Measurements from ENCODE around the gene GLCCI1.

GLCCI1 gene

GRCh38 chr7:7964691-7965090 is 3.9 kb upstream of the GLCCI1 start:
- no peak for DNase-seq

GRCh38 chr7:7965301-7965700 is 3.3 kb upstream of the GLCCI1 start:
- no peak for DNase-seq

- no peak for DNase-seq
These were observed 2.4 kb upstream of the GLCCI1 start for GRCh38 chr7:7966141-7966734.

GRCh38 chr7:7967886-7968543 is 581 bp upstream of the GLCCI1 start:
- DNase-seq = no peak

- peak; percentile 37 to 47 for DNase-seq
These were observed 975 bp downstream of the GLCCI1 start for GRCh38 chr7:7969306-7970236.

- no peak for DNase-seq
These were observed 1.6 kb downstream of the GLCCI1 start for GRCh38 chr7:7970237-7970530.

- DNase-seq = peak in 1 of 2 experiments; percentile 9
These were observed 2.1 kb downstream of the GLCCI1 start for GRCh38 chr7:7970531-7971307.

- DNase-seq = no peak
These were observed 2.9 kb downstream of the GLCCI1 start for GRCh38 chr7:7971308-7972040.

GRCh38 chr7:7972128-7972527 is 3.5 kb downstream of the GLCCI1 start:
- DNase-seq = peak in 1 of 2 experiments; percentile 24

- DNase-seq = no peak
These were observed 4.5 kb downstream of the GLCCI1 start for GRCh38 chr7:7972922-7973594.

GRCh38 chr7:7976677-7977076 is 8.1 kb downstream of the GLCCI1 start:
- DNase-seq = no peak

- DNase-seq = no peak
These were observed 9.2 kb downstream of the GLCCI1 start for GRCh38 chr7:7977774-7978173.

GRCh38 chr7:7978860-7979259 is 10.3 kb downstream of the GLCCI1 start:
- no peak for DNase-seq

- DNase-seq = no peak
These were observed 11.0 kb downstream of the GLCCI1 start for GRCh38 chr7:7979558-7979957.

GRCh38 chr7:7980134-7980533 is 11.5 kb downstream of the GLCCI1 start:
- DNase-seq = no peak

GRCh38 chr7:7982904-7983303 is 14.3 kb downstream of the GLCCI1 start:
- DNase-seq = no peak

- no peak for DNase-seq
These were observed 15.8 kb downstream of the GLCCI1 start for GRCh38 chr7:7984424-7984823.

GRCh38 chr7:7988706-7989105 is 20.1 kb downstream of the GLCCI1 start:
- DNase-seq = no peak

- no peak for DNase-seq
These were observed 20.5 kb downstream of the GLCCI1 start for GRCh38 chr7:7989133-7989532.

GRCh38 chr7:7989616-7990440 is 21.2 kb downstream of the GLCCI1 start:
- no peak for DNase-seq

- DNase-seq = no peak
These were observed 21.8 kb downstream of the GLCCI1 start for GRCh38 chr7:7990441-7990761.

Measured in NCI-H446 (cell line).